B cell (primary cell): Measurements from ENCODE around the gene HMCN1. TPM values are rescaled to one million over a fixed set of nuclear protein-coding genes. Genes with fewer than 3 reads are reported as not detected.

Source experiments
- ATAC-seq: fragments of 200-7000 bp; cut with Tn5 transposase; one replicate; pipeline ENCODE4 v1.10.0; 2021; ENCODE audit warnings: low read depth, mild to moderate bottlenecking, moderate number of reproducible peaks, moderate library complexity
- CTCF ChIA-PET: fragments of 350-600 bp; sonication (Branson Sonifier 250); formaldehyde crosslinking; loops from one replicate; lab custom pipeline; 2021; ENCODE audit warnings: antibody characterized with exemption, inconsistent platforms; lab: Charles Lee
- POLR2A ChIA-PET: fragments of 350-600 bp; sonication (Branson Sonifier 250); formaldehyde crosslinking; loops from one replicate; lab custom pipeline; 2021; ENCODE audit warnings: antibody characterized with exemption; lab: Charles Lee
- DNase-seq: peaks from one replicate; pipeline ENCODE4 v3.0.0; 2013
- H2AFZ ChIP-seq: 2 replicates; pipeline ENCODE4 v1.6.1; 2012; ENCODE audit warnings: mild to moderate bottlenecking, low read depth, low read length; ENCODE audit not compliant: insufficient read depth, poor library complexity, severe bottlenecking
- H3K27ac ChIP-seq, 2 donors: 1 replicate in 1 of 2; 2 replicates in 1 of 2; pipeline ENCODE4 v1.5.1; 2012 to 2013; ENCODE audit warnings: low read length in 2 of 2, mild to moderate bottlenecking in 2 of 2, moderate library complexity in 1 of 2
- H3K27me3 ChIP-seq, 4 experiments: fragments of 200-600 bp in 1 of 4; sonication (generic) in 1 of 4; replicated peaks in 1 of 4; 1 replicate in 2 of 4; 2 replicates in 2 of 4; pipeline versions ENCODE4 v1.6.1 to v1.7.0; 2013 to 2016; ENCODE audit warnings: low read length in 3 of 4, mild to moderate bottlenecking in 2 of 4, mixed read lengths in 1 of 4, moderate library complexity in 1 of 4; ENCODE audit not compliant: insufficient read depth in 4 of 4, control insufficient read depth in 3 of 4; ENCODE audit errors: control extremely low read depth in 1 of 4
- H3K36me3 ChIP-seq, 2 experiments: replicated peaks in 1 of 2; 1 replicate in 1 of 2; 2 replicates in 1 of 2; pipeline versions ENCODE4 v1.6.1 to v1.7.1; 2013; ENCODE audit warnings: low read length in 1 of 2; ENCODE audit not compliant: insufficient read depth in 2 of 2, control insufficient read depth in 1 of 2; ENCODE audit errors: control extremely low read depth in 1 of 2, extremely low read depth in 1 of 2
- H3K4me1 ChIP-seq, 2 donors: fragments of 200-600 bp in 1 of 2; sonication (generic) in 1 of 2; 1 replicate in 1 of 2; 2 replicates in 1 of 2; pipeline versions ENCODE4 v1.5.1 to v1.6.1; 2013 to 2017; ENCODE audit warnings: low read length in 2 of 2; ENCODE audit not compliant: control insufficient read depth in 2 of 2, insufficient read depth in 2 of 2
- H3K4me2 ChIP-seq: replicated peaks from 2 replicates; pipeline ENCODE3; 2012; ENCODE audit warnings: mild to moderate bottlenecking, low read depth, low read length; ENCODE audit not compliant: poor library complexity, severe bottlenecking
- H3K4me3 ChIP-seq, 5 experiments: fragments of 200-600 bp in 1 of 5; sonication (generic) in 1 of 5; 1 replicate in 3 of 5; 2 replicates in 2 of 5; pipeline versions ENCODE4 v1.5.1 to v1.7.0; 2011 to 2016; ENCODE audit warnings: low read length in 4 of 5, mild to moderate bottlenecking in 4 of 5, low read depth in 2 of 5, control low read depth in 1 of 5, moderate library complexity in 1 of 5; ENCODE audit not compliant: insufficient read depth in 1 of 5; ENCODE audit errors: control extremely low read depth in 1 of 5, extremely low read depth in 1 of 5
- H3K79me2 ChIP-seq: fragments of 200-600 bp; sonication (generic); one replicate; pipeline ENCODE4 v1.6.0; 2016; ENCODE audit warnings: low read length; ENCODE audit not compliant: control insufficient read depth, insufficient read depth
- H3K9ac ChIP-seq: fragments of 200-600 bp; sonication (generic); 2 replicates; pipeline ENCODE4 v1.6.1; 2017; ENCODE audit warnings: mild to moderate bottlenecking, low read length, moderate library complexity
- H3K9me3 ChIP-seq, 3 donors: one replicate each; pipeline versions ENCODE4 v1.6.1 to v1.7.1; 2013; ENCODE audit warnings: low read length in 2 of 3; ENCODE audit not compliant: control insufficient read depth in 2 of 3, insufficient read depth in 1 of 3; ENCODE audit errors: control extremely low read depth in 1 of 3
- H4K20me1 ChIP-seq: 2 replicates; pipeline ENCODE4 v1.6.0; 2012; ENCODE audit warnings: mild to moderate bottlenecking, low read length; ENCODE audit not compliant: insufficient read depth, control insufficient read depth, poor library complexity, severe bottlenecking
- H3K27ac Mint-ChIP-seq: one replicate; pipeline ENCODE4 v1.8.0; 2021; ENCODE audit warnings: mixed read lengths
- H3K27me3 Mint-ChIP-seq: one replicate; pipeline ENCODE4 v1.8.0; 2021; ENCODE audit warnings: mixed read lengths
- H3K4me1 Mint-ChIP-seq: one replicate; pipeline ENCODE4 v1.8.0; 2021; ENCODE audit warnings: mixed read lengths
- H3K4me3 Mint-ChIP-seq: one replicate; pipeline ENCODE4 v1.8.0; 2021; ENCODE audit warnings: mixed read lengths
- H3K9me3 Mint-ChIP-seq: one replicate; pipeline ENCODE4 v1.8.0; 2022; ENCODE audit warnings: mixed read lengths; ENCODE audit not compliant: insufficient read depth
- EZH2 ChIP-seq: IDR thresholded peaks from 2 replicates; pipeline ENCODE4 v1.6.1; 2012; ENCODE audit warnings: borderline replicate concordance, low read depth, mild to moderate bottlenecking, moderate library complexity, low read length; ENCODE audit not compliant: insufficient read depth, poor library complexity, severe bottlenecking
- WGBS: methylation state at CpG from one replicate; pipeline ENCODE4 v1.1.5; 2013; ENCODE audit warnings: missing lambda C conversion rate; ENCODE audit not compliant: insufficient coverage; 5-methylcytosine and 5-hydroxymethylcytosine counted together
- intact Hi-C: fragments of 100-400 bp; cut with micrococcal nuclease; formaldehyde crosslinking; loops from one replicate; pipeline ENCODE4 v1.10.0; 2022
- polyA plus RNA-seq: library from polyadenylated mRNA; depleted of rRNA; stranded (reverse); fragments of >200 nt; gene quantifications from 2 replicates; pipeline ENCODE4 v1.2.3, GENCODE V29; 2012
- total RNA-seq, 2 donors: library from RNA; stranded (reverse); fragments of 120-200 nt in 1 of 2; gene quantifications; 1 replicate in 1 of 2; 2 replicates in 1 of 2; pipeline versions ENCODE4 v1.2.3 to v1.2.4, GENCODE V29; 2013 to 2022
- TF ChIP-seq, protein P1 (sequence below): fragments of 200-600 bp; IDR thresholded peaks from one replicate; pipeline ENCODE4 v1.8.0; 2022; ENCODE audit warnings: antibody characterized with exemption, mild to moderate bottlenecking

The HMCN1 gene
- total and polyA plus RNA-seq, 2 donors (not counting 1 experiment from before 2014, with no cell fraction given): not detected

DNA sequence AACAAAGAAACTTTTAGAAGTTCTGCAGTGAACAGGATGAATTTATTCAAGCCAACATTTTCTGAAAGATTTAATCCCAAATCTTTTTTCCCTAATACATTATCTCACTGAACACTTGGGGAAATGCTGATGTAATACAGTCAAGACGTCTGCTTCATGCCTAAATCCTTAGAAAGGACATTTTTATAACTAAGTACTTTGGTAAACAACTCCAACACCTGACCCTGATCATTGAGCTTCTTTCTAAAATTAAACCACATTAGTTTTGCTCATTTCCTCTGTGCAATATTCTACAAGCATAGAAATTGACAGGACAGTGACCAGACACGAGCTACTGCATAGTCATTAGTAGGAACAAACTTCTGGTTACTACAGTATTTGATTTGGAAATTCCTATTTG is 457.3 kb downstream of the HMCN1 start:
- Histone ChIP-seq H4K20me1 (no peaks in the 10 kb centered on the region), H3K36me3 (no peaks in the 10 kb centered on the region), H3K4me1 (no peaks in the 10 kb centered on the region), H3K9ac (no peak overlapping the region), H3K4me3 (no peak overlapping the region), H3K27ac (no peak overlapping the region), H3K27me3 (peaks cover 0 to 4% (median 0%) of the 10 kb centered on the region in 4 experiments), H3K4me2 (no peak overlapping the region), H3K79me2 (no peaks in the 10 kb centered on the region), H2AFZ (no peak overlapping the region), H3K9me3 (no peaks in the 10 kb centered on the region)
- CTCF ChIA-PET: no interaction called here
- no CpG with 5 or more reads among the region's 2 CpGs for WGBS
- ATAC-seq (no peak), DNase-seq (no peak)
- Mint-ChIP-seq H3K27me3 (peaks cover 10% of the 10 kb centered on the region), H3K4me1 (no peaks in the 10 kb centered on the region), H3K4me3 (no peak overlapping the region), H3K27ac (no peak overlapping the region), H3K9me3 (peaks cover 2% of the 10 kb centered on the region)
- POLR2A ChIA-PET: no interaction called here
- no peak for TF ChIP-seq EZH2
- intact Hi-C loops: no loop called here

DNA sequence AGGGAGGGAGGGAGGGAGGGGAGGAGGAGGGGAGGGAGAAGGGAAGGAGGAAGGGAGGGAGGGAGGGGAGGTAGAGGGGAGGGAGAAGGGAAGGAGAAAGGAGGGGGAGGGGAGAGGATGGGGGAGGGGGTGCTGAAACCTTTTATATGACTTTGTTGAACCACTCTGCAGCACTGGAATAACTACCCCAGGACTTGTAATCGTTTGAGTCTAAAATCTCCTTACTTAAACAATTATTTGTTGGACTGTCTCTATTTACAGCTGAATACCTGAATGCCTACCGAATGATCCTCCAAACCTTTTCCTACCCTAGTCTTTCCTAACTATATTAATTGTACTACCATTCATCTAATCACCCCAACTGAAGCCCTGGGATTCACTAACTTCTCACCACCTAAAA is 459.0 kb downstream of the HMCN1 start:
- no peak overlapping the region for H3K27ac ChIP-seq
- TF ChIP-seq, protein P1, sequence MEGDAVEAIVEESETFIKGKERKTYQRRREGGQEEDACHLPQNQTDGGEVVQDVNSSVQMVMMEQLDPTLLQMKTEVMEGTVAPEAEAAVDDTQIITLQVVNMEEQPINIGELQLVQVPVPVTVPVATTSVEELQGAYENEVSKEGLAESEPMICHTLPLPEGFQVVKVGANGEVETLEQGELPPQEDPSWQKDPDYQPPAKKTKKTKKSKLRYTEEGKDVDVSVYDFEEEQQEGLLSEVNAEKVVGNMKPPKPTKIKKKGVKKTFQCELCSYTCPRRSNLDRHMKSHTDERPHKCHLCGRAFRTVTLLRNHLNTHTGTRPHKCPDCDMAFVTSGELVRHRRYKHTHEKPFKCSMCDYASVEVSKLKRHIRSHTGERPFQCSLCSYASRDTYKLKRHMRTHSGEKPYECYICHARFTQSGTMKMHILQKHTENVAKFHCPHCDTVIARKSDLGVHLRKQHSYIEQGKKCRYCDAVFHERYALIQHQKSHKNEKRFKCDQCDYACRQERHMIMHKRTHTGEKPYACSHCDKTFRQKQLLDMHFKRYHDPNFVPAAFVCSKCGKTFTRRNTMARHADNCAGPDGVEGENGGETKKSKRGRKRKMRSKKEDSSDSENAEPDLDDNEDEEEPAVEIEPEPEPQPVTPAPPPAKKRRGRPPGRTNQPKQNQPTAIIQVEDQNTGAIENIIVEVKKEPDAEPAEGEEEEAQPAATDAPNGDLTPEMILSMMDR: no peak
- no peak for TF ChIP-seq EZH2
- 100% methylated on average over 2 of the region's 2 CpGs for WGBS

More for the DNA sequence above, 459.0 kb downstream of the HMCN1 start:
- H3K4me1 ChIP-seq: no peaks in the 10 kb centered on the region
- DNase-seq (no peak), ATAC-seq (no peak)
- no peaks in the 10 kb centered on the region for H3K9me3 ChIP-seq
- H3K27me3 Mint-ChIP-seq: peaks cover 10% of the 10 kb centered on the region
- H4K20me1 ChIP-seq: no peaks in the 10 kb centered on the region
- no peak overlapping the region for H3K4me3 Mint-ChIP-seq
- no peak overlapping the region for H3K4me3 ChIP-seq
- H3K27me3 ChIP-seq: peaks cover 0 to 4% (median under 1%) of the 10 kb centered on the region in 4 experiments
- no peak overlapping the region for H3K27ac Mint-ChIP-seq
- H3K4me2 ChIP-seq: no peak overlapping the region
- H3K36me3 ChIP-seq: no peaks in the 10 kb centered on the region
- no peaks in the 10 kb centered on the region for H3K4me1 Mint-ChIP-seq
- intact Hi-C loops: no loop called here
- peaks cover 2% of the 10 kb centered on the region for H3K9me3 Mint-ChIP-seq
- no peaks in the 10 kb centered on the region for H3K79me2 ChIP-seq
- no peak overlapping the region for H3K9ac ChIP-seq
- H2AFZ ChIP-seq: no peak overlapping the region
- ChIA-PET CTCF (no interaction called here), POLR2A (no interaction called here)
